Fibroblast of skin of abdomen (primary cell): ENCODE data around the gene YWHAB.
"Not testable (repeated sequence)": the region's sequence is repeated elsewhere in the genome, so short reads cannot be mapped to it uniquely, and the experiment has no call there.

Experiments
- DNase-seq: peaks from one replicate; pipeline ENCODE4 v3.0.0-alpha.2; 2013

The YWHAB gene

DNA sequence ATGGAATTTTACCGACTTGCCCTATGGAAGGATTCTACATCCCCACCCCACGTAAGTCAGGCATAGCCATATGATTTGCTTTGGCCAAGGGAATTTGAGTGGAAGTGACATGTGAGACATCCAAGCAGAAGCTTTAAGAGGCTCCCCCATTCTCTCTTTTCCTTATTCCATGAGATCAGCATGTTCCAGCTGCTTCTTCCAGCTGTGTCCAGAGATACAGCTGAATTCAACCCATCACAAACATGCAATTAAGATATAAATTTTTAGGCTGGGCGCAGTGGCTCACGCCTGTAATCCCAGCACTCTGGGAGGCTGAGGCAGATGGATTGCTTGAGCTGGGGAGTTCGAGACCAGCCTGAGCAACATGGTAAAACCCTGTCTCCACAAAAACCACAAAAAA, 16.0 kb upstream of the YWHAB start:
- no peak for DNase-seq

DNA sequence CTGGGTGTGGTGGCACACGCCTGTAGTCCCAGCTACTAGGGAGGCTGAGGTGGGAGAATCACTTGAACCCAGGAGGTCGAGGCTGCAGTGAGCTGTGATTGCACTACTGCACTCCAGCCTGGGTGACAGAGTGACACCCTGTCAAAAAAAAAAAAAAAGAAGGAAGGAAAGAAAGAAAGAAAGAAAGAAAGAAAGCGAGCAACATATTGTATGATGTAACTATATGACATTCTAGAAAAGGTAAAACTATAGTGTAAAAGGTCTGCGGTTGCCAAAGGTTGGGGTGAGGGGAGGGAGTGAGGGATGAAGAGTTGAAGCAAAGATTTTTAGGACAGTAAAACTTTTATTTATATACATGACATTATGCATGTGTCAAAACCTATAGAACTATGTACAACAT, 3.1 kb upstream of the YWHAB start:
- not testable (repeated sequence) for DNase-seq

DNA sequence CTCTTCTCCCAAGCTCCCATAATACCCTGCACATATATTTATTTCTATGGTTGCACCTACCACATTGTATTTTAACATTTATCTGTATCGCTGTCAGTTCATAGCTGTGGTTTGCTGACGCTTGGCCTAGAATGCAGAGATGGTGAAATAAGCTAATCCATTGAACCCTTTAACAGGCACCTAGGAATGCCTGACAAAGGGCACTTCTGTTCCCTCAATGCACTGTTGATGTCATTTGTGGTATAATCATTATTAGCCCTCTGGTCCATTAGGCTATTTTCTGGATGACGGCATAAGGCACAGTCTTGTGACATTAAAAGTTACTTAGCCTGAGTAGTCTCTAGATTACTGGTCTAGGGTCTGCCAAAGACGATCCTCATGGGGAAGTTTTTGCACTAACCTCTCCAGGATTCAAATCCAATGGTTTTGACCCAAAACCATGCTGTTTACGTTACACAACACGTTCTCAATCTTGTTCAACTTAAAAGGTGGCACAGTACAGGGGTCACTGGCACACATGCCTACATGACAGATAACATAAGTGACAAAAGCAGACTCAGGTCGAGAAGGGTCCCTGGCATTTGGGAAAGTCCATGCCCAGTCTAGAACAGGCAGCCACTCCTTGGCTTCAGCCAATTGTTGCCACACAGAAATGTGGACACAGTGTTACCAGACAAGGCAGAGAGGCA, 2.1 kb upstream of the YWHAB start:
- no peak for DNase-seq

DNA sequence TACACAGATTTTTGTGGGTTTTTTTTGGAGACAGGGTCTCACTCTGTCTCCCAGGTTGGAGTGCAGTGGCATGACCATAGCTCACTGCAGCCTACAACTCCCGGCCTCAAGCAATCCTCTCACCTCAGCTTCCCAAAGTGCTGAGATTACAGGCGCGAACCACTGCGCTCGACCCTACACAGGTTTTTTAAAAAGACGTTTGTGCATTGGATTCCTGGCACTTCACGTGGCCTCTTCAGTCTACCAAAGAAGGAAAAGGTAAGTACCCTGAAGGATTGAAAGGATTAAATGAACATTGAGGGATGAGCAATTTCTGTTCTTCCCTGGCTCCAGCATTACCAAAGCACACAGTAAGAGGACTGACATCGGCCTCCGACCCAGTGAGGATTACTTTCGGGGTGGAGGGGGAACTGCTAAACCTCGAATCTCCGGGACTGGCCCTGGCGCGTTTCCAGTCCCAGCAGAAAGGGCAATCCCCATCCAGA, 556 bp upstream of the YWHAB start:
- DNase-seq, result no peak

DNA sequence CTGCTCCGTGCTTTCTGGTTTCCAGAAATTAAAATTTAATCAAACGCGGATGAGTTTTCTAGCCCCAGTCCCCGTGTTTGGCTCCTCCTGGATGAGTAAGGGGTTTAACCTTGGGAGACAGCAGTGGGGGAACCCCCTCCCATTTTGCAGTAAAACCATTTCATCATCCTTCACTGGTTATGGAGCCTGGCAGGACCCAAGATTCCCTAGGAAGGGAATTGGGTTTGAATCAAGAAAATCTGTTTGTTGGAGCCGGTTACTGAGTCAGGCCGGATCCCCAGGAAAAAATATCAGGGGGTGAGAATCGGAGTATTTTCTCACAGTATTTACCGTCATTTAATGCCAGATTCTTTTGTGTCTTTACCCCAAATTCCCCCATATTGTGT, 754 bp downstream of the YWHAB start:
- DNase-seq, result no peak

DNA sequence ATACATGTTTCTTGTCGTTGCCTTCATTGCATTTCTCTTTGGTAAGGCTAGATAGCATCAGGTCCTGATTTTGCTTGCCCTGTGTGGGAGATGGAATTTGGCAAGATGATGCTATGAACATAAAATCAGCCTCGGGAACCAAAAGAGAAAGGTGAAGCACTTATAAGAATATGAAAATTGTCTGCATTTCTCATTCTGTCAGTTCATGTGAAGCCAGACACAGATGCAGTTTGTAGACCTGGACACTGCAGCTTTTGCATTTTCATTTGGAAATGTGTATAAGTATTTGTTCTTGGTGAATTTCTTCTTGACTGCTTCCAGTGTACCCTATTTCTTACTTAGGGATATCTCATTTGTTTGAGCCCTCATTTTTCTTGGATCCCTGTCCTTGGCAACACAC, 1.3 kb downstream of the YWHAB start:
- no peak for DNase-seq

DNA sequence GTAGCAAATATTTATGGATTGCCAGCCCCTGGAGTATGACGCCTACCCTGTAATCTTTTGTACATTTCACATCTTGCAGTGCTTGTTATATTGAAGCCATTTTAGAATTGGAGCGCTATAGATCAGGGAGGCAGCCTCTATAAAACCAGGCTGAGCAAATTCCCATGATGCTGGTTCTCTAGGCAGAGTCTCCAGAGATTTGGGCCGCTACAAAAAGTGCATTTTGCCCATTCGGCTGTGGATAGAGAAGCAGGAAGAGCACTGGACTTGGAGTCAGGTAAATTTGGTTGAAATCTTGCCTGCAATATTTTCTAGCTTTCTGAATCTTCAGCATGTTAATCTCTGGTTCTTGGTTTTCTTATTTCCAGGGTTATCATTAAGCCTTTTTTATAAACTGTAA, 2.0 kb downstream of the YWHAB start:
- DNase-seq, result no peak

DNA sequence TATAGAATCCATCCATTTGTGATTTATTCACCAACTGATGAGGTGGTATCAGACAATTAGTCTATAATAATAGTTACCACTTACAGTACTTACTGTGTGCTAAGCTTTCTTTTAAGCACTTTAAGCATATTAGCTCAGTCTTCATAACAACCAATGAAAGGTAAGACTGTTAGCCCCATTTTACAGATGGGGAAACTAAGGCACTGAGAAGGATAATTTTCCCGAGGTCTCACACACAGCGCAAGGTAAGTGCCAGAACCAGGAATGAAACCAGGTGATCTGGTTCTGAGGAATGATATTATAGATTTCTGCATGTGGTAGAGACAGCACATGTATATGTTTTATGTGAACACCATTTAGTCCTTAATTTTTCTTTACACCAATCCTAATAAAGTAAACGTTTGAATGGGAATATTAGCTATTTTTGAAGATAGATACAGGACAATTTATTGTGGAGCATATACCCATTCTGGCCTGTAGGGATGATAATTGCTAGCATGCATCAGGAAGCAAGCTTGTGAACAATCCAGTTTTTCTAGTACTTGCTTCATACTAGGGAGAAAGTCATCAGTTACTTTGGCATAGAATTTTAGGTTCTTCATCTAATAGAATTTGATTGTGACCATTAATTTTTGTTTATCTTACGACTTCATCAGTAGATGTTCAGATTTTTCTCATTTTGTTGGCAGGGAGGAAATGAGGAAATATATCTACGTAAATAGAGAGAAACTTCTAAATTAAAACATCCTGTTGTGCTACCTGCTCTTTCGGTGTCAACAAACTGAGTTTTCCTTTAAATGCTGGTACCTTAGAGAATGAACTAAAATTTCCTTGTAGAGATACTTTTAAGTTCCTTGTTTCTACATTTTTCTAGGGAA, 3.0 kb downstream of the YWHAB start:
- no peak for DNase-seq

DNA sequence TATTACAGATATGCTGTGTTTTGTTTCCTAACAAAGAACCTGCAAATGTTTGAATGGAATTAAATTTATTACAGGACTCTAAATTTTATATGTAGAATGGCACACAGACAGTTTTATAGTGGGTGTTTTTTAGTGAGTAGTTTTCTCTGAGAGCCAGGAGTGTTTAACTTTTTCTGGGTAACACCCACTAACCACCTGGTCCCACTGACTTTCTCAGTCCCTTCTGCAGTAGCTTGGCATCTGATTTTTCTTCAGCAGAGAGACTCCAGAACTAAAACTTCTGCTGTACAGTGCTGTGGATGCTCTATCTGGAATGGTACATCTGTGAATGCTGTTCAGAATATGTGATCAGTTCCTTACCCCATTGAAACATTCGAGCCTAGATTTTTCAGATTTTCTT, 6.3 kb downstream of the YWHAB start:
- no peak for DNase-seq

DNA sequence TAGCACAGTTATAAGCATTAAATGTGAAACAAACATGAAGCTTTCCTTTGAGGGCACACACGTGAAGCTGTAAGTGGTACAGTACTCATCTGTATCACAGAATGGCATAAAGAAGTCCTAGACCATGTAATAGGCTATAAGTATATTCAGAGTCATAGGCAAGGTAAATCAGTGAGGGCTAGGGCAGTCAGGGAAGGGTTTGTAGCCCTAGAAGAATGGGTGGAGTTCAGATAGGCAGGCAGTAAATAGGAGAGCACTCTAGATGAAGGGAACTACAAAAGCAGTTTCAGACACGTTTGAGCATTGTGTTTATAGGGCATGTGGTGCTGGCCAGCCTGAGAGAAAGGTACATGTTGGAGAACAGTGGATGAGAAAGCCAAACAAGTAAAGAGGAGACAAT, 9.5 kb downstream of the YWHAB start:
- DNase-seq, result no peak

DNA sequence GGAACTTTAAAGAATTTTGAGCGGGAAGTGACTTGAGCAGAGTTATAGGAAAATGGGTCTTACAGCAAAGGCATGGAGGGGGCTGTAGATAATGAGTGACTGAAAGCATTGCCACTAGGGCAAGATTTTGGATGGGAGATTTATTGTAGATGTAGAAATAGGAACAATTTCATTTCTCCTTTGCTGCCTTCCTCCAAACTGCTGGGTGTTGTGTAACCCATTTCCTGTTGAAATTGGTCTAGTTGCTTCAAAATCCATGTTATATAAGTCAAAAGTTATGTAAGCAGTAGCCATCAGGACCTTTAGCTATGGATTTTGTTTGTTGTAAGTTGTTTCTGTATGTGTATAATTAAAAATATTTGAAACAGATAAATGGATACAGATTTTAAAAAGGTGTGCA, 11.1 kb downstream of the YWHAB start:
- DNase-seq, result peak; percentile 20

DNA sequence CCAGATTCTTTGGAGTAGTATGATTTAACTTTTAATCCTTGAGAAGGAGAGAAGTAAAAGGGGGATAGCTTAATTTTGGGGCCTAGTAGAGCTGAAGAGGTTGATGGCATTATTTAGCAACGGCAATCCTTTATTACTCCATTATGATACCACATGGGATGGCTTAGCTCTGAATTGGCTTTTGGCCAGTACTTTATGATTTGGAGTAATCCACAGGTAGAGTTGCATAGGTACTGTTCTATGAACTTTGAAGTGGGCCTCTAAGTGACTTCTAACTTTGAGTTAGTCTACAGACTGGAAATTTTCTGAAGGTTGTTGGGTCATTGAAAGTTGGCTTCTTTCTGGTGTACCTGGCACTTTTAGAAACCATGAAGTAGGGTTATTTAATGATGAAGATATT, 11.6 kb downstream of the YWHAB start:
- no peak for DNase-seq

DNA sequence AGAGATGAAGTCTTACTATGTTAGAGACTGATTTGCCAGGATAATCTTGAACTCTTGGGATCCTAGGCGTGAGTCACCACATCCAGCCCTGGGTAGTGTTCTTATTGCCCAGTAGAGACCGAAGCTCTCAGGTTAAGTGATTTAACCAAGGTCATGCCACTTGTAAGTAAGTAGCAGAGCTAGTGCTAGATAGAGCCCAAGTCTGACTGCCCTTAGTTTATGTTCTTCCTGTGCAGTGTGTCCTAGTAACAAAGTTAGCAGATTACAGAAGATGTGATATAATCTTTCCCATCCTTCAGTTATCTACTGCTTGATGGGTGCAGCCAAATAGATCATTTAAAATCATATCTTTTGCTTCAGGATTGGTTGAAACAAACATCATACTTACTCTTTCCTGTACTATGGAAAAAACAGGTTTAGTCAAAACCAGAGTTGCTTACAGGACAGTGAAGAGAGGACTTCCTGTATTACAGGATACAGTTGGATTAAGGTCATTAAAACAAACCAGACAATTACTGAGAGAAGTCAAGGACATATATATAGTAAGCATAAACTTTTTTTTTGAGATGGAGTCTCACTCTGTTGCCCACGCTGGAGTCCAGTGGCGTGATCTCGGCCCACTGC, 14.8 kb downstream of the YWHAB start:
- no peak for DNase-seq

DNA sequence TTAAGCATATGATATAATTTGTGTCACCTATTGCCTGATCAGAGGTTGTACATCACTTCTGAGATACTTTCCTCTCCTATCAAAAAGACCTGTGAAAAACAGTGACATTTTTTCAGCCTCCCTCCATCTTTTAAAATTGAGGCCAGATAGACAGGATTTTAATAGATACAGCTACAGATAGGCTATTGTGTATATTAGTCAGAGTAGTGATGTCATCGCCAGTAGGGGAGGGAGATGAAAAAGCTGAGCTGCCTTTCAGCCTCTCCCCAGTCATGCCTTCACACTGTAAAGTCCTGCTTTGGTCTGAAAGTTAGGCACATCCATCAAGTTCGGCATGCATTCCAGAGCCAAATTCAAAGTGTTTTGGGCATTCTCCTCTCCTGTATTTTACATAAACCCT, 16.5 kb downstream of the YWHAB start:
- DNase-seq, result peak; percentile 69

DNA sequence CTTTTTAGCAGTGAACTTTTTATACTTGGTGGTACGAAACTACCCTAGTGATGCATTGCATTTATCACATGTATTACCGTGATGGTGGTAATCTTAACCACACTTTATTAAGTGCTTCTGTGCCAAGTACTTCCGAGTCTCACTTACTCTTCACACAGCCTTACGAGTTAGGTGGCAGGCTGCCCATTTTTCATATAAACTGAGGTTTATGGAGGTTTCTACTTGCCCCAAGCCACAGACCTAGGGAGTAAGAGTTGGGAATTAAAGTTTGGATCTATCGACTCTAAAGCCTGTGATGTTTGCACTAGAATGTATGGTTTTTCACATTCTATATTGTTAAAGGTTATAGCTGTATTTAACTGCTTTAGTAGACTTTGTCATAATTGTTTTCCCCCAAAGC, 18.9 kb downstream of the YWHAB start:
- no peak for DNase-seq

DNA sequence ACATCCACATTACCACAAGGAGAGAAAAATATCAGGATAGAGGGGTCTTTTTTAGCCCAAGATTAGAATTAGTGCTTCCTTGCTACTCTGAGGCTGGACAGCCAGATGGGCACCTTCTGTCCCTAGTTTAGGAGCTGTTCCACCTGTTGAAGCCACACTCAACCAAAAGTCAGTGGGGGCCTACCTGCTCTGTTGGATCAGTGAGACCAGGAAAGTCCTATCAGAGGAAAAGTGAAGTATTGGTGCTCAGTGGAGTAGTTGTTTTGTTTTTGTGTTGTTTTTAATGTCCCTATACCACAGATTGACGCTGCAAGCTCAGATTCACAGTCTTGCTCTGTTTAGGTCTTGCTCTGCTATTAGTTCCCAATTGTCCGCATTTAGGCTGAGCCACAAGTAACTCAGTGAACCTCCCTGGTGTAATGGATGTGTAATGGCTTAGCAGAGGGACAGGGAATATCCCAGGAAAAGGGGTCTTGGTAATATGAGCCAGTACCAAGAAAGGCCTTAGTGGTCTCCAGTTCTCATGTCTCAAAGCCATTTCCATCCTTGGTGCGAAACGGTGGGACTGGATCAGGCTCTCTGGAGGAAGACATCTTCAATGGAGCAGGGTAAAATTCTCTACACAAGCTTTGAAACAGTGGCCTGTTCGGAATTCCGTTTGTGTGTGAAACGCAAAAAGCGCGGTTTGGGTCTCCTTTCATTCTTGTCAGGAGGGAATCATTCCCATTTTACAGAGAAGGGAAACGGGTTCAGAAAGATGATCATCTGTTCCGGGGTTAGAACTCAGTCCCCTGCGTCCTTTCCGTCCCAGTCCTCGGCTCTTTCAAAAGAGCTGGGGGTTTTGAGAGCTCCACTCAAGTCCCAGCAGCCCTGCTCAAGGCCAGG, 23.7 kb downstream of the YWHAB start:
- DNase-seq, result no peak

DNA sequence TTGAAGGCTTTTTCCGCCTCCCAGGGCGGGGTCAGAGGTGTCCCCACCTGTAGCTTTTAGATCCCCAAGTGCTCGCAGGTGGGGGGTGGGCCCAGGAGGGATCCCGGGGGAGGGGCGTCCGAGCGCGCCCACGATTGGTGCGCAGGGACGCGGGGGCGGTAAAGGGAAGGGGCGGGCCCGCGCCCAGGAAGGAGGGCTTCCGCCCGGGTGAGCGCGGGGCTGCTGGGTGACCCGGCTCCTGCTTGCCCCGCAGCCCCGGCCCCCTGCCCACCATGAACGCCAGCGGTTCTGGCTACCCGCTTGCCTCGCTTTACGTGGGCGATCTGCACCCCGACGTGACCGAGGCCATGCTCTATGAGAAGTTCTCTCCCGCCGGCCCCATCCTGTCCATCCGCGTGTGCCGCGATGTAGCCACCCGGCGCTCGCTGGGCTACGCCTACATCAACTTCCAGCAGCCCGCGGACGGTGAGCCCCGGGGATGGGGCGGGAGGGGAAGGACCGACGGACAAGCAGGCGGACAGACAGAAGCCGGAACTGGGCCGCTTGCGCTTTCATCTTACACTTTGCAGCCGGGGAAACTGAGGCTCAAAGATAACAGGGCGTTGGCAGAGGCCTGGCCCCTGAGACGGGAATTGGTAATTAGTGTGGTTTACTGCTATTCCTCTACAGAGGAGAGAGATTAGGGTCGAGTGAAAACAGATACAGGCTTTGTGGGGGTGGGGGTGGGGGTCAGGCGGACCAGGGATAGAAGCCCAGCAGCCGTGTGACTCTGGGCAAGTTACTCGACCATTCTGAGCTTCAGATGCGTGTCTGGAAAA, 24.6 kb downstream of the YWHAB start, which contains the start of gene PABPC1L:
PABPC1L (plus strand) TSS at position 189 of the 818 bp plus-strand sequence; CDS start at position 273, 84 bp downstream.
- peak; percentile 51 for DNase-seq

DNA sequence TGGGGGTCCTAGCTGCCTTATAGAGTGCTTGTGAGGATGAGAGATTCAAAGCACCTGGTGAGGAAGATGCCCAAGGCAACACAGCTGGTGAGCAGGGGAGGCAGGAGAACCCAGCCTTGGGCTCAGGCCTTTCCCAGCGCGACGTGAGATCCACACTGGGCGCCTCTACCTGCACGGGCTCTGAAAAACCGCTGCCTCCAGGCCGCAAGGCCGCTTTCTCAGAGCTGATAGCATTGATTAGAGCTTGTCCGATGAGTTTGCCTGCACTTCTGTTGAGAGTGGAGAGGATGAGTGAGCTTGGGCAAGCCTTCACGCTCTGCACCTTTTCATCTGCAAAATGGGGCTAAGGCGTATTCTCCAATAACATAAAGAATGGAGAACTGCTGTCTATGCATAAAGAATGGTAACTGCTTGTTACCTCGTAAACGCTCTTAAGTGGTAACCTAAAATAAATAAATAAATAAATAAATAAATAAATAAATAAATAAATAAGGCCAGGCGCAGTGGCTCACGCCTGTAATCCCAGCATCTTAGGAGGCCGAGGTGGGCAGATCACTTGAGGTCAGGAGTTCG, 25.3 kb downstream of the YWHAB start:
- DNase-seq, result no peak

DNA sequence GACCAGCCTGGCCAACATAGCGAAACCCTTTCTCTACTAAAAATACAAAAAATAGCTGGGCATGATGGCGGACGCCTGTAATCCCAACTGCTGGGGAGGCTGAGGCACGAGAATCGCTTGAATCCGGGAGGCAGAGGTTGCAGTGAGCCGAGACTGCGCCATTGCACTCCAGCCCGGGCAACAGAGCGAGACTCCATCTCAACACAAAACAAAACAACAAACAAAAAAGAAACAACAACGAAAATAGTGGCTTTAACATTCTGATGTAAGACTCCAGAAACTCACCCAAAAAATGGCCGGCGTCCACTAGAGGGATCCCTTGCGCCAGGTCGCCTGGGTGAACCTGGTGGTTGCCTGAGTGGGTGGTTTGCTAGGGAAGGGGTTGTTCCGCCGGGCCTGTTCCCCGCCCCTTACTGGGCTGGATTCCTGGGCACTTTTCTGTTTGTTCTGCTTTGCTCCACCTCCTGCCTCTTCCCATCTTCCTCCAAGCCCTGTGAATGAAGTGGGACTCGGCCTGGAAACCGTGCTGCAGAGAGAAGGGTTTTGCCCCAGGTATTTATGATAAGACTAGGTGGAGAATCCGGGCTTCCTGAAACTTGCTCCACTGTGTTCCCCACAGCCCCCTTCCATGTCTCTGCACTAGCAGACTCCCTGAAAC, 25.9 kb downstream of the YWHAB start:
- peak; percentile 35 for DNase-seq

DNA sequence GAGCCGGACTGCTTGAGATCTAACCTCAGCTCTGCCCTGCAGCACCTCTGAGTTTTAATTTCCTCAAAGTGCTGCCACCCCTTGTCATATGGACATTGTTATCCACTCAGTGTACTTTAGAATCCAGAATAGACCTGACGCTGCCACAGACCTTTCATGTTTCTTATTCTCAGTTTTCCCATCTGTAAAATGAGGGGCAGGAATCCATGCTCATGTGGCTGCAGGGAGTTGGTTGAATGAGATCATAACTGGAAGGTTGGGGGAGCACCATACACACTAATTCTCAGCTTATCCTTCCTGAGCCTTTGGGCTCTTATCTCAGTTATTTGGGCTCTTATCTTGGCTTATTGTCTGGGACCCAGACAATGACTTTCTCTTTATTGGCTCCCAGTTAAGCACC, 26.7 kb downstream of the YWHAB start:
- DNase-seq, result no peak

DNA sequence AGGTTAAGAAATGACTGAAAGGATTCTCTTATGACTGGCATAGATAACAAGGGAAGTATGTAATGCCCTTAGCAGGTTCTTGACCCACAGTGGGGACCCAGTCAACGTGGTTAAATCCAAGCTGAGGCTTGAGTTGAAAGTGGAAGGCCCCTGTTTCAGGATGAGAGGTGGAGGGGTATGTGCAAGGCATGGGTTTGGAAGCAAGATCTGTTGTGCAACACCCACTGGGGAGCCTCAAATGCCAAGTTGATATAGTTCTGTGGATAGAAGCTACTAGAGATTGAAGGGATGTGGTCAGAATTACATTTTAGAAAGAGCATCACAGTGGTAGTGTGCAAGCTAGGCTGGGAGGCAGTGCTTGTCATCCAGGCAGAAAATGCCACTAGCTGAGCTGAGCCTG, 29.4 kb downstream of the YWHAB start:
- no peak for DNase-seq
